NCI-H526 treated with DMSO at 0.1 percent for 48 hours (cell line): ENCODE results near the gene CD99L2.
"Not testable (repeated sequence)": the region's sequence is repeated elsewhere in the genome, so short reads cannot be mapped to it uniquely, and the experiment has no call there.

Source experiments
- DNase-seq: peaks from one replicate; lab custom pipeline; 2025; lab: John Stamatoyannopoulos, UW

The CD99L2 gene

DNA sequence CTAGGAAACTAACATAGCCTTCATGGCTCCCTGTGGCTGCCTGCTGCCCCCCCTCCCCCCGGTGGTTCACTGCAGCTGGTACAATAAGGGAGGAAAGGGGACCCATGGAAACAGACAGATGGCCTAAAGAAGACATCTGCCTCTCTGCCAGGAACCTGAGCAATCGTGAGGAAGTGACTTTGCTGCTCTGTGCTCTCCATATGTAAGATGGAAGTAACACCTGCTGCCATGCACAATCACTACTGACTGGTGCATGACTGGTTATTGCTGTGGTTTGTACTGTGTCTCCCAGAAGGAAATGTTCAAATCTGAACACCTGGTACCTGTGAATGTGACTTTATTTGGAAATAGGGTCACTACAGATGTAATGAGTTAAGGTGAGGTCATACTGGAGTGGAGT, 43.6 kb downstream of the CD99L2 start:
- DNase-seq = no peak

- DNase-seq = no peak
These were observed 48.3 kb downstream of the CD99L2 start for GRCh38 chrX:150849996-150850720.

- no peak for DNase-seq
These were observed 49.0 kb downstream of the CD99L2 start for GRCh38 chrX:150849486-150849885.

- no peak for DNase-seq
These were observed 49.5 kb downstream of the CD99L2 start for GRCh38 chrX:150848914-150849365.

DNA sequence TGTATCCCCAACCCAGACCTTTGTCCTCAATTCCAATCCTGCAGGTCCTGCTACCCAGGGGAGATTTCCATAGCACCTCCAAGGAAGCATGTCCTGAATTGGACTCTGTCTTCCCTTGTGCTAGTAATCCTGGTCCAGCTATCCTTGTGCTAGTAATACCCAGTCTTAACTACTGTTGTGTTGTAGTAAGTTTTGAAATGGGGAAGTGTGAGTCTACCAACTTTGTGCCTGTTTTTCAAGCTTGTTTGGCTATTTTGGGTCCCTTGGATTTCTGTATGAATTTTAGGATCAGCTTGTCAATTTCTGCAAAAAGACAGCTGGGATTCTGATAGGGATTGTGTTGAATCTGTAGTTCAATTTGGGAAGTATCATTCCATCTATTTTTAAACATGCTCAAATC, 51.4 kb downstream of the CD99L2 start:
- no peak for DNase-seq

GRCh38 chrX:150846130-150846529, 52.3 kb downstream of the CD99L2 start:
- no peak for DNase-seq

- DNase-seq = no peak
These were observed 53.4 kb downstream of the CD99L2 start for GRCh38 chrX:150845091-150845490.

DNA sequence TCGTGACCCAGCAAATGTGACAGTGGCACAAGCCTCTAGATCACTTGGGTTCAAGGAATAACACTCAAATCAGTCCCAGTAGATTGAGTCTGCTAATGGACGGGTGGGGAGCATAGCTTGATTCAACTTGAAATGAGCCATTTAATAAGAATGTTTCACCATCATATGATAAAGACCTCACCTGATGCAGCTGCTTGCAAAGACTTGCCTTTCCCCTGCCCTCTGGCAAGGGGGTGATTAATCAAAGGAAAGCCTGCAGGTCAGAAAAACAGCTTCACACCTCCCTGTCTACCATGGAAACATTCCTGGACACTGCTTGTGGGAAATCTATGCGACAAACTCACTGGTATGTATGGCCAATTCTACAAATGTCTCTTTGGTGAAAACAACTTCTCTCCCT, 54.5 kb downstream of the CD99L2 start:
- DNase-seq = no peak

DNA sequence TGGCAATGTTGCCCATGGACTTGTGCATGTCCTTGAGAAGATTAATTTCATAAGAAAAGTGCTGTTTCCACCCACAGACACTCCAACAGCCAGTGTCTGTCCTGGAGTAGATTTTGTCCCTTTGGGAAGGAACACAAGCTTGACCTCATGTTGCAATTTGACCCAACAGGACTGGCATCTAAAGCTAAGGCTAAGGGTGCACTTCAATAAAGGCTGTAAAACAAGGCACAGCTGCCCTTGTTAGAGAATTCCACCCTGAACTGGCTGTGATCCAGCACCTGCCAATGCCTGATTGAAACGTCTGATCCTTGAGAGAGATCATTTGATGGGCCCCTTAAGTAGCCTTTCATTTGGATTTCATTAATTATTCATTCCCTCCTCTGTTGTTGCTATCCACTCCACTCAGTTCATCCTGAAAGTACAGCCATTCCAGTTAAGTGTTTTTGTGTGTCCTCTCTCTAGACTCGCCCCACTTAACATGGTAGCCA, 56.2 kb downstream of the CD99L2 start:
- no peak for DNase-seq

- no peak for DNase-seq
These were observed 56.8 kb downstream of the CD99L2 start for GRCh38 chrX:150841456-150842197.

DNA sequence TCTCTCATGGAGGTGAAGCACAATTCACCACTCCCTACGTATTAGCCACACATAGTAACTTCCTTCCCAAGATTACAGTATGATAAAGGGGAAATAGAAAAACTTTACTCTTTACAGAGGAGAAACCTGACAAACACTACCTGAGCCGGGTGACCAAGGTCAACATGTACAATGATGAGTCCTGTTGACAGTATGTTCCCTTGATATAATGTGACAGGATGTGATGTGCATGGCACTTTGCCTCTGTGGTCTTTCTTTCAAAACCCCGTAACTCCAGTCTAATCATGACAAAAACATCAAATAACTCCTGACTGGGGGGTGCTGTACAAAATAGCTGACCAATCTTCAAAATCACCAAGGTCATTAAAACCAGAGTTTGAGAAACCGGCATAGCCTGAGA, 60.6 kb downstream of the CD99L2 start:
- DNase-seq = no peak

DNA sequence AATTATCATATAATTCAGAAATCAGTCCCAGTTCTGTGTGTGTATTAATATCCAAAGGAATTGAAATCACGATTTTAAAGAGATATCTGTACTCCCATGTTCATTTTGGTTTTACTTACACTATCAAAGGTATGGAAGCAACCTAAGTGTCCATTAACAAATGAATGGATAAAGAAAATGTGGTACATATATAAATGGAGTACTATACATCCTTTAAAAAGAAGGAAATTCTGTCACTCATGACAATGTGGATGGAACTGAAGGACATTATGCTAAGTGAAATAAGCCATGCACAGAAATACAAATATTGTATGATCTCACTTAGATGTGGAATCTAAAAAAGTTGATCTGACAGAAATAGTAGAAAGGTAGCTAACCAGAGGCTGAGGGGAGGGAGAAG, 63.8 kb downstream of the CD99L2 start:
- no peak for DNase-seq

DNA sequence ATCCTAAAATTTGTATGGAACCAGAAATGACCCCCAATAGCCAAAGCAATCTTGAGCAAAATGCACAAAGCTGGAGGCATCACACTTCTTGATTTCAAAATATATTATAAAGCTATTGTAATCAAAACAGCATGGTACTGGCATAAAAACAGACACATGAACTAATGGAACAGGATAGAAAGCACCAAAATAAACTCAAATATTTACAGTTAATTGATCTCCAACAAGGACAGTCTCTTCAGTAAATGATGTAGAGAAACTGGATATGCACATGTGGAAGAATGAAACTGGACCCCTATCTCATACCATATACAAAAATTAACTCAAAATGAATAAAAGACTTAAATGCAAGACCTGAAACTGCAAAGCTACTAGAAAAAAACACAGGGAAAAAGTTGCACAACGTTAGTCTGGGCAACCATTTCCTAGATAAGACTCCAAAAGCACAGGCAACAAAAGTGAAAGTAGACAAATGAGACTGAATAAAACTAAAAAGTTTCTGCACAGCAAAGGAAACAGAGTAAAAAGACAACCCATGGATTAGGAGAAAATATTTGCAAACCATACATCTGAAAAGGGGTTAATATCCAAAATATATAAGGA, 64.9 kb downstream of the CD99L2 start:
- no peak for DNase-seq

GRCh38 chrX:150831863-150832262, 66.6 kb downstream of the CD99L2 start:
- no peak for DNase-seq

GRCh38 chrX:150828785-150829184, 69.7 kb downstream of the CD99L2 start:
- no peak for DNase-seq

GRCh38 chrX:150824352-150824751, 74.1 kb downstream of the CD99L2 start:
- DNase-seq = not testable (repeated sequence)

DNA sequence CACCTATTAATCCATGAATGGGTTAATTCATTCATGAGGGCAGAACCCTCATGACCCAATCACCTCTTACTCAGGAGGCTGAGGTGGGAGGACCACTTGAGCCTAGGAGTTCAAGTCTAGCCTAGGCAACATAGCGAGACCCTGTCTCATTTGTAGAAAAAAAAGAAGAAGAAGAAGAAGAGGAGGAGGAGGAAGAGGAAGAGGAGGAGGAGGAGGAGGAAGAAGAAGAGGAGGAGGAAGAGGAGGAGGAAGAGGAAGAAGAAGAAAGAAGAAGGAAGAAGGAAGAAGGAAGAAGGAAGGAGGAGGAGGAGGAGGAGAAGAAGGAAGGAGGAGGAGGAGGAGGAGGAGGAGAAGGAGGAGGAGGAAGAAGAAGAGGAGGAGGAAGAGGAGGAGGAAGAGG, 74.6 kb downstream of the CD99L2 start:
- DNase-seq = not testable (repeated sequence)

- no peak for DNase-seq
These were observed 76.5 kb downstream of the CD99L2 start for GRCh38 chrX:150821971-150822370.

DNA sequence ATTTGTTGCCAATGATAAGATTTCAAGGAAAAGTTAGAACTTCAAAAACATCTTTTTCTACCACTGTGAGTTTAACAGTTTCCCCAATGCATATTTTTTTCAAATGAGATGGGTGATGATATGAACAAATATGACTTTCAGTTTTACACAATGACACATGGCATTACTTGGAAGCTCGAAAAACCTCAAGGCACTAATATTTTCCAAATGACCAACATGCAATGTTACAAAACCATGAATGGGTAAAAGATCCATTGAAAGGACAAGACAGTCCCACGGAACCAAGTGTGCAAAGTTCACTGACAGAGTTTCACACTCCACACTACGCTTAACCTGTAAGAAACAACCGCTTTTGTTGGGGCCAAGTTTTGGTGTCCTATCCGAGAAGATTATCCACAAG, 84.5 kb downstream of the CD99L2 start:
- DNase-seq = no peak

GRCh38 chrX:150806827-150807226, 91.6 kb downstream of the CD99L2 start:
- no peak for DNase-seq

DNA sequence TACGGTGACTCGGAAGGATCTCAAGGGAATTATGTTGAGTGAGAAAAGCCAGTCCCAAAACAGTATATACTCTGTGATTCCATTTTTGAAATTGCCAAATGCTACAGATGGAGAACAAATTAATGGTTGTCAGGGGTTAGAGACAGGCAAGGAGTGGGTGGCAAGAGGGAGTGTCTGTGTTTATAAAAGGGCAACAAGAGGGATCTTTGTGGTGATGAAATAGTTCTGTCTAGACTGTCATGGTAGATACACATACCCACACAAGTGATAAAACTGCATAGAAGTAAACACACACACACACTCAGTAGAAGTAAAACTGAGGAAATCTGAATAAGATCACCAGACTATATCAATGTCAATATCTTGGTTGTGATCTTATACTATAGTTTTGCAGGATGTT, 92.7 kb downstream of the CD99L2 start:
- no peak for DNase-seq

- DNase-seq = no peak
These were observed 105.4 kb downstream of the CD99L2 start for GRCh38 chrX:150792949-150793527.

- DNase-seq = no peak
These were observed 108.4 kb downstream of the CD99L2 start for GRCh38 chrX:150790021-150790420.
